ENCODE measurements around the gene STRIP1.
"Not testable (repeated sequence)": the region's sequence is repeated elsewhere in the genome, so short reads cannot be mapped to it uniquely, and the experiment has no call there.

Gene STRIP1

DNA sequence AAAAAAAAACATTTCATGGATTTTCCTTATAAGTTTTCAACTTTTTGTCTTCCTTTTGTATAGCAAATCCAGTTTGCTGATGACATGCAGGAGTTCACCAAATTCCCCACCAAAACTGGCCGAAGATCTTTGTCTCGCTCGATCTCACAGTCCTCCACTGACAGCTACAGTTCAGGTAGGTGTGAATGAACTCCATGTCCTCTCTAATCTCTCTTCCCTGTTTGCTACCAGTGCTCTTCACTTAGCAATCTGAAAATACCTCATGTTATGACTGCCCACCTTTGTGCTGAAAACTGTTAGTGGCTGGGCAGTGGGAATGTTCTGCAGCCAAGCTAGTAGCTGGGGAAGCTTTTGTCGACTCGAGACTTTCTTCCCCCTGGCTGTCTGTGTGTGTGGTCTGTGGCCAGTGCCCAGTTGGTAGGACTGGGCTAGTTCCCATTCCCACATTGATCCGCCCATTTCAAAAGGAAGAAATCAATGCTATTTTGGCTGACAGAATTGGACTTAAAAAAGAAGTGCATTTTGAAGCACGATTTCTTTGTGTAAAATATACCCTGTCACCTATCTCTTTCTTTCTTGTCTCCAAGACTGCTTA is 25.4 kb upstream of the STRIP1 start:
- no peak for DNase-seq

DNA sequence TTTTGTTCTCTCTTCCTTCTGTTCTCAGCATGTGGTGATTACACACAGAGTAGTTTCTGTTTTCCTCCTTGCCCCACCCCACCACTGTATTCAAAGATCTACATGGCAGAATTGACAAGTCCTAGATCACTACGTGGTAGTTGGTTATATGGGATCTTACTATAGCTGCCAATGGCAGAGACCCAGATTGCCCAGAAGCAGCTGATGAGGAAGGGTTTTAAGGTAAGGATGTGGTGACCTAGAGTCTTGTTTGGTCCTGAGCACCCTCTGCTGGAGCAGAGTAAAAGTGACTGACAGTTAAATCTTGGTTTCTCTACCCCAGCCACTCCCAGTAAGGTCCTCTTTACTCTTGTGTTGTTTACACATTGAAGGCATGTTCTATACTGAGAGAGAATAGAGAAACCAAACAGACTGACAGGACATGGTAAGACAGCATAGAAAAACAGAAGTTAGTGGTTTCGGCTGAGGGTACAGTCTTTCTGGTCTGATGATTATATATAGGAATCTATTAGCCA is 22.8 kb upstream of the STRIP1 start:
- no peak for DNase-seq

DNA sequence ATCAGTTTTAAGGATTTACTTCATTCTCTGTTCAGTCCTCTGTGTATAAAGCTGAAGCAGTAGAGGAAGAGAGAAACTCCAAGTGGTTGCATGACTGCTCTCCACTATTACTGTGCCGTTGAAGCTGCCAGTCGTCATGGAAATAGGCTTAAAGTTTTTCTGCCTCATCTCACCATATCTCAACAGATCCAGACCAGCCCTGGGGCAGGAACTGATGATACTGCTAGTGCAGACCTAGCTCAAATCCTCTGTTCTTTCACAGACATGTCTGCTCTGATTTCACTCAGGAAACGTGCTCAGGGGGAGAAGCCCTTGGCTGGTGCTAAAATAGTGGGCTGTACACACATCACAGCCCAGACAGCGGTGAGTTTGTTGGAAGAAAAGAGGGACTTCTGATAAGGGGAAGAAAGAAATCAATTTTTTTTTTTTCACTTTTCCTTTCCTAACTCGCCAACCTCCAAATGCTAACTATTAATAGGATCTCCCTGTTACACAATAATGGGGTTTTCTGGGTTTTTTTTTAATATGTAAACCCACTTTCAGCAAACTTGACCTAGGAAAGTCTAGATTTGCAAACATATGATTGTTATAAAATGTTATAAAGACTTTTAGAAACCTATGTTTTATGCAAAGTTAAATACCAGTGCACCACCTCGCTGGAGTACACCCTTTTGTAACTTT is 22.2 kb upstream of the STRIP1 start:
- DNase-seq: no peak

DNA sequence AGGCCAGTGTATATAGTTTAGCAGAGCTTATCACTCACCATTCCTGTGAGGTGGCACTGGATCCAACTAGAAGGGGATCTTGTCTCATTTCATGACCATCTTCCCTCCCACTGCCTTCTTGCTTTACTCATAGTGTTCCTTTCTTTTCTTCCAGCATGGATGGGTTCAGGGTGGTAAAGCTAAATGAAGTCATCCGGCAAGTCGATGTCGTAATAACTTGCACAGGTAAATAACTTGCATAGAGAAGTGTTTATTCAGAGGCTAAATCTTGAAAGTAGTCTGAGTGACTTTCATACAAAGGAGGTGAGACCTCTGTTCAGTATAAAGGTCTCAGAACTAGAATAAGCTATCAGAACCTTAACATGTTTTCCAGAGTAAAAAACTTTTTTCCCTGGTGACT is 16.6 kb upstream of the STRIP1 start:
- no peak for DNase-seq

DNA sequence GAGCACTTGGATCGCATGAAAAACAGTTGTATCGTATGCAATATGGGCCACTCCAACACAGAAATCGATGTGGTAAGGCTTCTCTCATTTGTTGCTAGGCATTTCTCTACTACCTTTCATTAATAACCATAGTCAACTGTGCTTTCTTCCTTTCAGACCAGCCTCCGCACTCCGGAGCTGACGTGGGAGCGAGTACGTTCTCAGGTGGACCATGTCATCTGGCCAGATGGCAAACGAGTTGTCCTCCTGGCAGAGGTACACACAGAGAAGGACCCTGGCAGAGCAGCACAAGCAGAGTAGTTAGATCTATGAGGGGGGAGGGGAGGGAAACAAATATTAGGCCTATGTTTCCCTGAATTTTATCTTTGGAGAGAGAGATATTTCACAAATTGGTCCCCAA is 16.0 kb upstream of the STRIP1 start:
- no peak for DNase-seq

DNA sequence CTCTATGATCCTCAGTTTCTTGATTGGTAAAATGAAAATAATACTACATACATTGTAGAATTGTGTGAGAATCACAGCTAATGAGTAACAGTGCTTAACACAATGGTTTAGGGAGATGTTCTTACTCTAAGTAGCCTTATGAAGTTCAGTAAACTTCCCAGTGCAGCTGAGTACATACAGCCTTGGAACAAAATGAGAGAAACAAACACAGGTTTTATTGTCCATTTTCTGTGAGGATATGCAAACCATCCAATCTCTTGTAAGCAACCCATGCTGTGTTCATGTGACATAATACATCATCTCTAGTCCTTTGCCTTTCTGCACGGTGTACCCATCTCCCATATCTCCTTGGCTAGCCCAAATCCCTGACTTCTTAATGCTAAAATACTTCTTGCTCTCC is 14.7 kb upstream of the STRIP1 start:
- DNase-seq: no peak

DNA sequence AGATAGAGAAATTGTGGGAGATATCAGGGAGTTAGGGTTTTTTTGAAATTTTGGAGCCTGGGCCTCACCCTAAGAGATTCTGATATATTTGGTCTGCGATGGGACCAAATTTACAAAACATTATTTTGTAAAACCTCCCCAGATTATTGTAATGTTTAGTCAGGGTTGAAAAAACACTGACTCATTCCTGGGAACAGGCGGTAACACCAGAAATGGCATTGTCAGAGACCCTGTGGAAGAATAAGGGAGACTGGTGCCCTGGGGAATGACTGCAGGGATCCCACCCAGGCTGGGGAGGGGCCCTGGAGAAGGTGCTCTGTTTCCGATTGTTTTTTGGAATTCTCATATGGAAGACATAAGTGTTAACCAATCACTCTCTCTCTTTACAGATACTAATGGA is 13.1 kb upstream of the STRIP1 start:
- DNase-seq: no peak

DNA sequence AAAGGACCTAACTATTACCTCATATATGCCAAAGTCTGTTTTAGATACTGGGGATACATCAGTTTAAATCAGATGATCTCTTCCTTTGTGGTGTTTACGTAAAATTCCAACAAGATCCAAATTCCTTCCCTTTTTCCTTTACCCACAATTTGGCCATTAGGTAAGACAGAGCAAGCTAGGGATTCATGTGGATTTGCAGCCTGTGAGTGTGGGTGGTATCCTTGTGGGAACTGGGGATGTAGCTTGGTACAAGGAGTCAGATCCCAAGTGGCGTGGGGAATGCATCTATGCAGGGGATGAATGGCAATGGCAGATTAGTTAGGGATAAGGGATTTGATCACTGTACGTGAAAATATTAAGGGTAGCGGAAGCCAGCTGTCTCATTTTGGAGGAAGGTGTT is 9.8 kb upstream of the STRIP1 start:
- no peak for DNase-seq

DNA sequence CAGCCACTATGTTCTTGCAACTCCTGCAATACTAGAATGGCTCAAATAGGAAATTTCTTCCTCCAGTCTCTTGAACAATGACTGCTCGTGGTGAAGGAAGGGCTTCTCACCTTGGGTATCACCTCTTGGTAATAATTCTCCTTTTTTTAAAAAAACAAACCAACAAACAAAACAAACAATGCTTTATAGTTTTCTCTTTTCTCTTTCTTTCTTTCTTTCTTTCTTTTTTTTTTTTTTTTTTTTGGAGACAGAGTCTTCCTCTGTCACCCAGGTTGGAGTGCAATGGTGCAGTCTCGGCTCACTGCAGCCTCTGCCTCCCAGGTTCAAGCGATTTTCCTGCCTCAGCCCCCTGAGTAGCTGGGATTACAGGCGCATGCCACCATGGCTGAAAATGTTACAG is 3.7 kb upstream of the STRIP1 start:
- not testable (repeated sequence) for DNase-seq

DNA sequence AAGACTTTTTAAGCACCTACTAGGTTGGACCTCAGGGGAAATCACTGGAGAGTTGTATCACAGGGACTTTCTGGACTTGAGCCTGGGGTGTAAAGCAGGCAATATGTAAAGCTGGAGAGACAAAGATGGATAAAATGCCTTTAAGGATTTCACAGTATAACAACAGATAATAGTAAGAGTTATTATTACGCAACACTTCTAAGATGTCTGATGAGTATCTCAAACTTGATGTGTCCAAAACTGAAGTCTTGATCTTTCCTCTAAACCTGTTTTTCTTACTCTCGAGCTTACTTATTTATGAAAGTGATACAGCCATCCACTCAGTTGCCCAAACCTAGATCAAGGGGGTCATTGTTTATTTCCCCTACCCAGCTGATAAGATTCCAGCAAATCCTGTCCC is 2.1 kb upstream of the STRIP1 start:
- DNase-seq: no peak

DNA sequence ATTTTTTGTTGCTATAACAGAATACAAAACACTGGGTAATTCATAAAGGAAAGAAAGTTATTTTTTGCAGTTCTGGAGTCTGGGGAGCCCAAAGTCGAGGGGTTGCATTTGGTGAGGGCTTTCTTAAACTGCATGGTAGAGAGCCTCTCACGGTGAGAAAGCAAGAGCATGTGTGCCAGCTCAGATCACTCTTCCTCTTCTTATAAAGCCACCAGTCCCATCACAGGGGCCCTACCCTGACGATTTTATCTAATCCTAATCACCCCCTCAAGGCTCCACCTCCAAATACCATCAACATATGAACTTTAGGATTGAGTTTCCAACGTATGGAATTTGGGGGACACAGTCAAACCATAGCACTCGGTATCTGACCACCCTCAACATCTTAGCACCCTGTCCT is 1.0 kb upstream of the STRIP1 start:
- DNase-seq: no peak

DNA sequence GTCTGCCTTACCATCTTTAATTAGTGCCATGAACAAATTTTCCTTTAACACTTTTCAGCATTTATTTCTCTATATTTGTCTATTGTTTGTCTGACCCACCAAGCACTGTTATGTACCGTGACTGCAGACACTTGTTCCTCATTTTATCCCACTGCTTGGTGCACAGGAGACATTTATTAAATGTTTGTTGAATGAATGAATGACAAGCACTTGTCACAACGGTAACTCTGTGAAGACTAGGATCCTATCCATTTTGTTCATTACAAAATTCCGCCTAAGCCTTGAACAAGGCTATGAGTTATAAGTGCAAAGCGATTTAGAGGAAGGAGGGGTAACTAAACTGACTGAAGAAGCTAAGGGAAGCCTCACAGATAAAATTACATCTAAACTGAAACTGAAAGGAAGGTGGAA is 379 bp upstream of the STRIP1 start:
- no peak for DNase-seq

DNA sequence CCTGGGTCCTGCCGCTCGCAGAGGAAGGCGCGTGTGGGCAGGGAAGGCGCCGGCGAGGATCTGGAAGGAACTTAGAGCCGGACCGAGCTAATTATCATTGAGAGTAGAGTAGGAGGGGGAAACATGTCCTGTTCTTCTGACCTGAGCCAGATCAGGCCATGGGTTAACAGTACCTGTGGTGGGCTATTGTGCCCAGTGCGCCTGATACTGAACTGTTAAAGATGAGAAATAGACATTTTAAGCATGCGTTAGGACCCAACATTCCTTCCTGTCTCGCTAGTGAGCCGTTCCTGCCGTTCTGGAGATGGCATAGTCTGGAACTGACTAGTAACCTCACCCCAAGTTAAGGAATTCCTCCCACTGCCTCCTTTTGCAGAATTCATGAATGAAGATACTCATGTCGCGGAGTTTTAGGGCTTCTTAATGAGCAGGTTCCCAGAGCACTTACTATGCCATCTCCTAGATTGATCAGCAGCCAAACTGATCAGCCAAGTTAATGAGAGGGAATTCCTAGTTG is 870 bp downstream of the STRIP1 start:
- no peak for DNase-seq

DNA sequence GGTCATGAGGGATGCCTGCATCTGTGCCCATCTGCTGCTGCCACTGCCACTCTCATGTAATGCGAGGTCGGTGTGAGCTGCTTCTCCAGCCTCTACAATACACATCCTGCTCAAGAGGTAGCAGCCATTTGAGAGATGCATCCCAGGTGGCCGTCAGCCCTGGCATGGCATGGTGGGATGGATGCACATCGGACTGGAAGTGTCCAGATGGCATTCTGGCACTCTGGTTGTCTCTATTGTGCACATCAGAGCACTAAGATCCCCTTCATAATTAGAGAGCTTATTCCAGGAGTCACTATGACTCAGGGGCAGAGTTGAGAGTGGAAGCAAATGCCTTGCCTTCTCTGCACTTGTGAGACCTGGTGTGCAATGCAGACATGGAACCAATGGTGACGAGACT is 3.8 kb downstream of the STRIP1 start:
- no peak for DNase-seq

DNA sequence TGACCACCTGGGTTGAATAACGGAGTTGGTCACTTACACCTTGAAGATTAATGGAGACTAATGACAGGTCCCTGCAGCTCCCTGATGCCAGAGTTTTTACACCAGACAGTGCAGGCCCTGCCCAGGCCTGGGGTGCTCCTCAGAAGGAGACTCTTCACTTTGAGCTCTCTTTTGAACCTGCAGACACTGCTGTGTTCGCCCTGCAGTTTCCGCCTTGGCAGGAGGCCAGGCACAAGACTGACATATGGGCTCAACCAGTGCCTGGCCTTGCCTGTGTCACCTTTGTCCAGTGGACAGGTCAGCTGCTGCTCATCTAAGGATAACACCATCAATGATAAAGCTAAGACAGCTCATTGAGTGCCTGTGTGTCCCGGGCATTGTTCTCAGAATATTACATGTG is 5.2 kb downstream of the STRIP1 start:
- DNase-seq: no peak

DNA sequence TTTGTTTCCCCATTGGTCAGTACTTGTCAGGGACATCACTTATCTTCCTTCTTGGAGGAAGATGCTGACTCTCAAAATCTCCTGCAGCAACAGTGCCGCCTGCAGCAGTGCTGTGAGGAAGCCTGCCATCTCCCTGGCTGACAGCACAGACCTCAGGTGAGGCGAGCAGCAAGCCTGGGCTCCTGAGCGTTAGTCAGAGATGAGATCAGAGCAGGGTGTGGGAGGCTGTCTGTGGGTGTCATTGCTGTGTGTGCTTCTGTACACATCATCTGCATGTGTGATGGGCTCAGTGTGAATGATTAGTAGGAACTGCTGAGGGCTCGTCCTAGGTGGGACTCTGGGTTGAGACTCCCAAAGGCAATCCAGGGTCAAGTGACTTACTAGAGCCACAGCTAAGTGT is 6.1 kb downstream of the STRIP1 start:
- no peak for DNase-seq

DNA sequence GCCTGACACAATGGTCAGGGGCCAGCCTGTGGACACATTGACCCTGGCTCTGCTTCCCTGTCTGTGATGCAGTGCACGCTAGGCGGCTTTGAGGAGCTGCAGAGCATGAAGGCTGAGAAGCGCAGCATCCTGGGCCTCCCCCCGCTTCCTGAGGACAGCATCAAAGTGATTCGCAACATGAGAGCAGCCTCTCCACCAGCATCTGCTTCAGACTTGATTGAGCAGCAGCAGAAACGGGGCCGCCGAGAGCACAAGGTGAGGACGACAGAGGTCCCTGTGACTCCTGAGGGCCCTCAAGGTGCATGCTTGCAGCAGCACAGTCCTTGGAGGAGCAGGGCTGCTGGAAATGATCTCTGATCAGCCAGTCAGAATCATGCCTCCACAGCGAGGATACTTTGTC is 8.6 kb downstream of the STRIP1 start:
- DNase-seq: no peak

DNA sequence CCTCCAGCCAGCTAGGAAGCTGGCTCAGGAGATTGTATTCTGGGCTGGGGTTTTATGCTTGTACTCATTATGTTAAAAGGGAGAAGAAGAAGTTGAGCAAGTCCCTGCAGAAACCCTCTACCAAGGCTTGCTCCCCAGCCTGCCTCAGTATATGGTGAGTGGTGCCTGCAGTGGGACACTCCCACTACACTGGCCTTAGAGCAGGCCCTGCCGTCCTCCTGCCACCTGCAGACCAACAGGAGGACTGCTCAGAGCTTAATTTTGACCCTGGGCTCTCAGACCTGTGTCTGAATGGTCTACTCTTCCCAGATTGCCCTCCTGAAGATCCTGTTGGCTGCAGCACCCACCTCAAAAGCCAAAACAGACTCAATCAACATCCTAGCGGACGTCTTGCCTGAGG is 13.0 kb downstream of the STRIP1 start:
- no peak for DNase-seq

DNA sequence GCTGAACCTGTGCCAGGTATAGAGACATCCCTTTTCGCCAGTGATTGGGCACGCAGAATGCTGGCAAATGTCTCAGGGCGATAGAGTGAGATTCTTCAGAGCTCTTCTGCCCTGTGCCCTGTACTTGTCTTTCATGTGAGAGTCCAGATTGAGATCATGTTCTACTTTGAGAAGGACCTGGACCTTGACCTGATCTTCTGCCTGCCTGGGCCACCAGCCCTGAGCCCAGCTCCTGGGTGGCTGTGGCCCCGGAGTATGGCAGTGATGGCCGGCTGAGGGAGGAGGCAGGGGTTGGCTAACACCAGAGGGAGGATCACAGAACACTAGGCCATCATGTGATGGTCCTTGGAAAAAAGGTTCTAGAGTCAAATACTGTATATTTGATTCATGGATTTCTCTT is 13.8 kb downstream of the STRIP1 start:
- no peak for DNase-seq

DNA sequence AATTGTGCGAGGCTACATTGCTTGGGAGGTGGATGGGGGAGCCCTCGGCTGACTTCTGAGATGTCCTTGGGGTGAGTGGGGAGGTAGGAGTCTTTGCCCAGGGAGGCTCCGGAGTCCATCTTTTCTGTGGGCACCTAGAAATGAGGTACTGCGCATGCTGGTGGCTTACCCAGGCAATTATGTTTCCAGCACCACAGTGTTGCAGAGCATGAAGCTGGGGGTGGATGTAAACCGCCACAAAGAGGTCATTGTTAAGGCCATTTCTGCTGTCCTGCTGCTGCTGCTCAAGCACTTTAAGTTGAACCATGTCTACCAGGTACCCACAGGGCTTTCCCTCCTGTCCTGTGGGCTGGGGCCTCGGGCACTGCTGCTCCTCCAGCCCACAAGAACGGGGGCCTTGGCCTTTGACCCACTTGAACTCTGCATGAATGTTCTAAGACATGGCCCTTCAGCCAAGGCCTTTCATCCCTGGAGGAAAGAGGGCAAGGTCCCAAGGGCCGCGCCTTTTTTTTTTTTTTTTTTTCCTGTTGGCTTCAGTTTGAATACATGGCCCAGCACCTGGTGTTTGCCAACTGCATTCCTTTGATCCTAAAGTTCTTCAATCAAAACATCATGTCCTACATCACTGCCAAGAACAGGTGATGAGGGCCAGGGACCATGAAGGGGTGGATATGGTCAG is 14.6 kb downstream of the STRIP1 start:
- DNase-seq: no peak

DNA sequence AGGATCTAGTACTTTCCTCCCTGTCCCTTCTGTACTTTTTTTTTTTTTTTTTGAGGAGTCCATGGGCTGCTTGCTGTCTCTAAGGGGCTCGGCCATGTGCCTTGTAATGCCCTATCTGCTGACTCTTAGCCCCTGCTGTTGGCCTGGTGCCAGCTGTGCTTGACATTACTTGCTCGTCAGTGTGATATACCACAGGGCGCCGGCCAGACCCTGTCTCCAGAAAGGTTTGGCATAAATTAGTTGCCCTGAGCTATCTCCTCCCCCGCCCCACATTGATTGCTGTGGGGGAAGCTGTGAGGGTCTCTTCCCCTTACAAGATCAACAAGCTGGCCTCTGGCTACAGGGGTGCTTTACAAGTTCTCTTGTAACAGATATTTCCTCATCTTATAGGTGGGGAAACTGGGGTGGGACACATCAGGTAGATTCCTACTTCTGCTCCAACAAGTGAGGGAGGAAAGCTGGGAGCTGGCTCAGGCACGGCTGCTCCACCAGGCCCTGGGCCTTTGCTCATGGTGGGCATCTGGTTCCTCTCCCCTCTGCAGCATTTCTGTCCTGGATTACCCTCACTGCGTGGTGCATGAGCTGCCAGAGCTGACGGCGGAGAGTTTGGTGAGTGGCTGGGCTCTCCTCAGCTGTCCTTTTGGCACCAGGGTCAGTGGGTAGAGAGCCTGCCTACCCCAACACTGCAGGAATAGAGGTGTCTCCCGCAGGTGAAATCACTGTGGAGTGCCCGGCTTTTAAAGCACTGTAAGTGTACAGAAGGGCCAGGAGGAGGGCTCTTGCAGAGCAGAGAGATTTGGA is 15.6 kb downstream of the STRIP1 start:
- DNase-seq: no peak

DNA sequence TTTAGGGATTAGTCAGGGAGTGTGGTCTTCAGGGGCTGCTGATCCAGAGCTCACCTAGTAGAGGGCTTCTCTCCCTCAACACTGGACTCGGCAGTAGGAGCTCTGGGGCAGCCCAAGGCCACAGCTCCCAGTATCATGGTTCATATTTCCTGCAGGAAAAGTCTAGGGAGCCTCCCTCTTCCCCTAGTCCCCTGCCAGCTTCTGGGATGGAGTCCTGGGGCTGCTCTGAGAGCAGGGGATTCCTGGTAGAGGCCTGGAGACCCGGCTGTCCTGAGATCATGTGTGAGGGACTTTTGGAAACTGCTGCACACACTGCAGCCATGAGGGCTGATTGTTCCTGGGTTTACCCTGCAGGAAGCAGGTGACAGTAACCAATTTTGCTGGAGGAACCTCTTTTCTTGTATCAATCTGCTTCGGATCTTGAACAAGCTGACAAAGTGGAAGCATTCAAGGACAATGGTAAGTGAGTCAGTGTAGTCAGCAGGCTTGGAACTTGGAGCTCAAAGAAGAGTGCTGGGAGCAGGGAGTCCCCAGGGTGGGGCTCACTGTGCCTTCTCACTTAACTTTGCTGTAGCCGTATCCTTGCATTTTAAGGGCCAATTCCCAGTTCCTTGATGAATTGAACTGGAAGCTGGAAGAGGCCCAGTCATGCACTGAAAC is 16.3 kb downstream of the STRIP1 start:
- no peak for DNase-seq

DNA sequence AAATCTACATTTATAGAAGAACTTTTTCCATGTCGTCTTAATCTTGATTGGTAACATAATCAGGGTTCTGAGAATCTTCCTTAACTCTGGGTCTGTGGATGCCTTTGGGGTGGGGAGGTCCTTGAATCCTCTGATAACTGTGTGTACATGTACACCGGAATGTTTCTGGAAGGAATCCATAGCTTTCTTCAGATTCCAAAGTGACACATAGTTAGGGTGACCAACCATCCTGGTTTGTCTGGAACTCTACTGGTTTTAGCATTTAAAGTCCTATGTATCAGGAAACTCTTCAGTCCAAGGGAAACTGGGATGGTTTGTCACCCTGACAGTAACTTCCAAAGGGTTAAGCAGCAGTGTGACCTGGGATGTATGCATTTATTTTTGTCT is 16.8 kb downstream of the STRIP1 start:
- DNase-seq: no peak
